Keratinocyte (primary cell): ENCODE data around the gene OR6B3. TPM values are rescaled to one million over a fixed set of nuclear protein-coding genes. Genes with fewer than 3 reads are reported as not detected.

ENCODE experiments used
- DNase-seq: peaks from one replicate; pipeline ENCODE4 v3.0.0-alpha.2; 2011; ENCODE audit warnings: low read depth, missing footprints, low spot score
- FAIRE-seq: peaks from 2 replicates; lab custom pipeline; 2011; peaks lifted over from hg19 to GRCh38; lab: Jason Lieb, UNC
- H2AFZ ChIP-seq: 2 replicates; pipeline ENCODE4 v1.6.0; 2012; ENCODE audit warnings: low read length, control low read depth, inconsistent platforms; ENCODE audit not compliant: control insufficient read depth
- H3K27ac ChIP-seq: 2 replicates; pipeline ENCODE4 v1.5.1; 2011; ENCODE audit warnings: low read length; ENCODE audit not compliant: control insufficient read depth, insufficient read depth
- H3K27me3 ChIP-seq: 3 replicates; pipeline ENCODE4 v1.6.0; 2011; ENCODE audit warnings: low read length; ENCODE audit not compliant: control insufficient read depth, insufficient read depth; ENCODE audit errors: extremely low read depth
- H3K36me3 ChIP-seq, 2 experiments: 2 replicates in 1 of 2; 3 replicates in 1 of 2; pipeline ENCODE4 v1.5.1; 2011; ENCODE audit warnings: low read length in 2 of 2, mild to moderate bottlenecking in 1 of 2; ENCODE audit not compliant: control insufficient read depth in 2 of 2, insufficient read depth in 2 of 2; ENCODE audit errors: extremely low read depth in 1 of 2
- H3K4me1 ChIP-seq: 3 replicates; pipeline ENCODE4 v1.5.1; 2011; ENCODE audit warnings: low read length; ENCODE audit not compliant: control insufficient read depth, insufficient read depth; ENCODE audit errors: extremely low read depth
- H3K4me2 ChIP-seq: 3 replicates; pipeline ENCODE4 v1.6.0; 2011; ENCODE audit warnings: low read depth, low read length; ENCODE audit not compliant: control insufficient read depth, insufficient read depth; ENCODE audit errors: extremely low read depth
- H3K4me3 ChIP-seq, 3 experiments: fragments of 200-600 bp in 1 of 3; sonication (generic) in 1 of 3; 2 replicates in 2 of 3; 3 replicates in 1 of 3; pipeline ENCODE4 v1.5.1; 2011 to 2016; ENCODE audit warnings: low read length in 3 of 3, mild to moderate bottlenecking in 3 of 3, control low read depth in 2 of 3, inconsistent platforms in 1 of 3, low read depth in 1 of 3, mixed read lengths in 1 of 3, mixed run types in 1 of 3, moderate library complexity in 1 of 3; ENCODE audit not compliant: control insufficient read depth in 2 of 3, insufficient read depth in 2 of 3; ENCODE audit errors: extremely low read depth in 1 of 3
- H3K79me2 ChIP-seq: 2 replicates; pipeline ENCODE4 v1.6.0; 2012; ENCODE audit warnings: low read length; ENCODE audit not compliant: control insufficient read depth, insufficient read depth
- H3K9ac ChIP-seq: 3 replicates; pipeline ENCODE4 v1.6.0; 2011; ENCODE audit warnings: low read length; ENCODE audit not compliant: control insufficient read depth, insufficient read depth; ENCODE audit errors: extremely low read depth
- H3K9me1 ChIP-seq: 3 replicates; pipeline ENCODE4 v1.6.0; 2011; ENCODE audit warnings: low read length; ENCODE audit not compliant: control insufficient read depth, insufficient read depth; ENCODE audit errors: extremely low read depth
- H3K9me3 ChIP-seq: 2 replicates; pipeline ENCODE4 v1.5.1; 2012; ENCODE audit warnings: low read depth, low read length; ENCODE audit not compliant: control insufficient read depth
- H4K20me1 ChIP-seq: 3 replicates; pipeline ENCODE4 v1.6.0; 2011; ENCODE audit warnings: low read length; ENCODE audit not compliant: control insufficient read depth, insufficient read depth; ENCODE audit errors: extremely low read depth
- CTCF ChIP-seq, 3 experiments: IDR thresholded peaks in 1 of 3; conservative IDR thresholded peaks in 1 of 3; optimal IDR thresholded peaks in 1 of 3; 2 replicates in 2 of 3; 3 replicates in 1 of 3; pipeline versions ENCODE3 to v1.5.1; 2011; ENCODE audit warnings: low read length in 3 of 3, mild to moderate bottlenecking in 3 of 3, moderate library complexity in 2 of 3, control low read depth in 1 of 3, inconsistent platforms in 1 of 3; ENCODE audit not compliant: insufficient read depth in 2 of 3; ENCODE audit errors: extremely low read depth in 1 of 3
- EZH2 ChIP-seq: IDR thresholded peaks from one replicate; pipeline ENCODE4 v1.6.1; 2012; ENCODE audit warnings: inconsistent platforms, mild to moderate bottlenecking, low read length, moderate library complexity
- dilution Hi-C: fragments of 300-500 bp; cut with MboI; formaldehyde crosslinking; loops from one replicate; pipeline ENCODE4 v1.7.0; 2020; ENCODE audit warnings: low sequenced_read_pairs; ENCODE audit not compliant: extremely low pct_ligation_motif_present
- polyA plus RNA-seq, 5 experiments: library from polyadenylated mRNA; depleted of rRNA in 3 of 5; stranded (reverse) in 3 of 5; stranded (forward) in 1 of 5; unstranded in 1 of 5; fragments of >200 nt; gene quantifications; 1 replicate in 1 of 5; 2 replicates in 3 of 5; 3 replicates in 1 of 5; pipeline versions ENCODE4 v1.2.1 to v1.2.3, GENCODE V29; 2011 to 2012; ENCODE audit warnings: missing spikeins in 2 of 5, low read depth in 1 of 5, low replicate concordance in 1 of 5

OR6B3 gene
- polyA plus RNA-seq, 1 donor (not counting 4 experiments of a cell fraction or from before 2014, with no cell fraction given): not detected

DNA sequence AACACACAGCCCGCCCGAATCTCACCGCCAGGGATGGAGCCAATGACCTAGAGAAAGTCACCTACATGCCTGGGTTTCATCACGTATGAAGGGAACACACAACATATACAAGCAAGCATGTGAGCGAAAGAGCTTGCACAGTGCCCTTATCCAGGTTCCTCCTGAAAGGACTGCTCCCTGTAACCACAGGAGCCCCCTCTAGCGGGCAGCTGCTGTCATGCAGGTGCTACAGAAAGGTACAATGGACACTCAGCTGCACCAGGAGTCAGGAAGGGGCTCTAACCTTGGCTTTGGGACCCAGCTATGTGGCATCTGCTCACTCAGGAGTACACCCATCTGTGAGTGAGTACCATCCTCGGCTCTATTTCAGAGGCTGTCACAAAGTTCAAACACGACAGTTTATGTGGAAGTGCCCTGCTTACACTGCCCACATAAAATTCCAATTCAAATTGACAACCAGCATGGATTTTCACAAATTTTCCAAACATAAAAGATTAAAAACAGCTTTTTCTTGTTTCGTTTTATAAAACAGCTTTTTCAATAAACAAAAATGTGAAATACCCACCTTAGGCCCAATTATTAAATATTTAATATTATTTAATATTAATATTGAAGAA is 31.7 kb downstream of the OR6B3 start:
- Histone ChIP-seq H3K4me1 (peaks cover 9% of the 10 kb centered on the region), H3K79me2 (peaks cover 49% of the 10 kb centered on the region), H2AFZ (no peak overlapping the region), H4K20me1 (peaks cover 18% of the 10 kb centered on the region), H3K27me3 (no peaks in the 10 kb centered on the region), H3K9ac (no peak overlapping the region), H3K4me2 (no peak overlapping the region), H3K4me3 (no peak overlapping the region), H3K9me1 (no peaks in the 10 kb centered on the region), H3K9me3 (no peaks in the 10 kb centered on the region), H3K36me3 (peaks cover 28 to 42% of the 10 kb centered on the region in 2 experiments), H3K27ac (no peak overlapping the region)
- dilution Hi-C loops: no loop called here
- FAIRE-seq (peak; percentile 73), DNase-seq (peak; percentile 49)
- TF ChIP-seq EZH2 (no peak), CTCF (optimal IDR thresholded peaks at IDR 0.05 in 1 of 3, IDR thresholded peaks at IDR 0.05 in 1 of 3, conservative IDR thresholded peaks at IDR 0.05 in 1 of 3; ENCODE audit: extremely low read depth in 1 of 3, insufficient read depth in 2 of 3, low read length in 3 of 3) (peak; percentile 85 to 94 (median 94))

DNA sequence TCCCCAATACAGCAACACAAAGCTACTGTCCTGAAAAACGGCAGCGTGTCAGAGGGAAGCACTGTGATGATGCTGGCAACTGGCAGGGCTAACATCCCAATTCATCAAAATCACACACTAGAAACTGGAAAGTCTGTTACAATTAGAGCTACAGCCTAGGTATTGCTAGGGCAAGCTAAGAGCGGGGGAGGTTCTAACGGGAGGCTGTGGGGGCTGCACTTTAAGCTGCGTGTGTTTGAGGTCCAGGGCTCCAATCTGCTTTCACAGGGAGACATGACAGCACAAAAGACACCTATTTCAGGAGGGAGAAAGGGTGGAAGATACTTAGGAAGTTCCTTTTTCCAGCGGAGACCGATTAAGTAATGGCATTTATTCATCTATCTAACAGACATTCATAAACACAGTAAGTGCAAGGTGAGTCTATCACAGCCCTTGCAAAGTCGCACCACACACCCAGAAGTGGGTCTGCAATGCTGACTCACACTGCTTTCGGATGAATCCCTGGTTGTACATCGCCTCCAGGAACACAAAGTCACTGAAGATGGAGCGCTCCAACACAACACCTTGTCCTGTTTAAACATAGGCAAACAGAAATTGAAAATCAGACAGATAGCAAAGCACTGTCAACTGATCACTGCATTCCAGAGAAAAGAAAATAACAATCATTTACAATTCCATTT is 35.1 kb downstream of the OR6B3 start:
- dilution Hi-C loops: no loop called here
- Histone ChIP-seq H3K4me2 (no peak overlapping the region), H3K9me1 (no peaks in the 10 kb centered on the region), H3K9me3 (no peaks in the 10 kb centered on the region), H3K9ac (no peak overlapping the region), H3K79me2 (peaks cover 29% of the 10 kb centered on the region), H3K4me3 (no peak overlapping the region), H3K27ac (no peak overlapping the region), H3K4me1 (no peaks in the 10 kb centered on the region), H4K20me1 (peaks cover 18% of the 10 kb centered on the region), H2AFZ (no peak overlapping the region), H3K27me3 (no peaks in the 10 kb centered on the region), H3K36me3 (peaks cover 44 to 56% of the 10 kb centered on the region in 2 experiments)
- TF ChIP-seq EZH2 (no peak), CTCF (optimal IDR thresholded peaks at IDR 0.05 in 1 of 3, IDR thresholded peaks at IDR 0.05 in 1 of 3, conservative IDR thresholded peaks at IDR 0.05 in 1 of 3; ENCODE audit: extremely low read depth in 1 of 3, insufficient read depth in 2 of 3, low read length in 3 of 3) (no peak)
- no peak for FAIRE-seq
- DNase-seq: no peak
